ENCODE measurements around the gene FOXJ1. TPM values are rescaled to one million over a fixed set of nuclear protein-coding genes. Genes with fewer than 3 reads are reported as not detected.
A peak's percentile ranks its signal among the peaks of the same experiment; 100 is the strongest.

The FOXJ1 gene
- total and polyA plus RNA-seq, 2 of the 13 experiments (the other 11 are each of a cell fraction or from before 2014, with no cell fraction given): 0.98 to 1.6 TPM

DNA sequence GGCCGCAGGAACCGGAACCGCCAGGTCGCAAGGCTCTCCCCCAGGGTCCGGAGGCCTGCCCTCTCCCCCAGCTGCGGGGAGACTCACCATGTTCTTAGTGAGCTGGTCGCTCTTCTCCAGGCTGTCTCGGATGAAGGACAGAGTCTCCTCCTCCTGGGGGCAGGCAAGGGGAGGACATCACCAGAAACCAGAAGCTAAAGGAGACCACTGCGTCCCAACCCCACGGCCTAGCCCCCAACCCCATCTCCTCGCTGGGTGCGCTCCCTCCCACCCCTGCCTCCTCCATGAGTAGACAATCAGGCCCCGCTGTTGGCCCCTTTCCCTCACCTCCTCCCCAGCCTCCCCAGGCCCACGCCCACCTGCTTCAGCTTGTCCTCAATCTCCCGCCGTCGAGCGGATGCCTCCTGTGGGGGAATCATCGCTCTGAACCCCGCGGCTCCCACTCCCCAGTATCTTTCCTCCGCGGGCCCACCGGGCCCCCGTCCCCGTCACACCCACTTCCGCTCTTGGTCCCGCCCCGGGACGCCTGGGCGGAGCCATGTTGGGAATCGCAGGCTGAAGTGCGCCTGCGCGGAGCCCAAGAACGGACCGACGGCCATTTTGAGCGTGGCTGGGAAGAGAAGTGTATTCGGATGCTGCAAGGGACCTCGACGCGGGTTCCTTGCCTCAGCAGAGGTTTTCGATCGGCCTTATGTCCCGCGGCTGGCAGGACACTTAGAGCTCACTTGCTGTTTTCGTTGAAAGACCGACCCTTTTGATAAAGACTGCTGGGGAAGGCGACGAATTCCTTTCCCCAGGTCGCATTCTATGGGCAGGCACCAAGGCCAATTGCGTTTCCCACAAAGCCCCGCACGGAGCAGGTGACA, 37.5 kb downstream of the FOXJ1 start, which contains the start of gene EXOC7 (continued):
- TF ChIP-seq, protein P1, sequence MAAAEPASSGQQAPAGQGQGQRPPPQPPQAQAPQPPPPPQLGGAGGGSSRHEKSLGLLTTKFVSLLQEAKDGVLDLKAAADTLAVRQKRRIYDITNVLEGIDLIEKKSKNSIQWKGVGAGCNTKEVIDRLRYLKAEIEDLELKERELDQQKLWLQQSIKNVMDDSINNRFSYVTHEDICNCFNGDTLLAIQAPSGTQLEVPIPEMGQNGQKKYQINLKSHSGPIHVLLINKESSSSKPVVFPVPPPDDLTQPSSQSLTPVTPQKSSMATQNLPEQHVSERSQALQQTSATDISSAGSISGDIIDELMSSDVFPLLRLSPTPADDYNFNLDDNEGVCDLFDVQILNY (CRISPR knock-in tag; conservative IDR thresholded peaks at IDR 0.05): peak; percentile 47; the same call in 1 of the 2 replicates
- TF ChIP-seq MIER3 (CRISPR knock-in tag; IDR thresholded peaks at IDR 0.05; ENCODE audit: borderline replicate concordance) (peak; percentile 80), ZFP62 (CRISPR knock-in tag; IDR thresholded peaks at IDR 0.05) (no peak), RFX1 (IDR thresholded peaks at IDR 0.05) (no peak), NFKB2 (CRISPR knock-in tag; IDR thresholded peaks at IDR 0.05; ENCODE audit: borderline replicate concordance) (peak; percentile 5; the same call in 1 of the 2 replicates), ZNF790 (CRISPR knock-in tag; IDR thresholded peaks at IDR 0.05; ENCODE audit: borderline replicate concordance) (no peak), KDM2A (CRISPR knock-in tag; IDR thresholded peaks at IDR 0.05; ENCODE audit: borderline replicate concordance, low read depth) (peak; percentile 88), ZKSCAN1 (IDR thresholded peaks at IDR 0.05; ENCODE audit: low read length) (no peak), KLF11 (CRISPR knock-in tag; IDR thresholded peaks at IDR 0.05) (no peak; the same call in 1 of the 2 replicates), ZNF143 (CRISPR knock-in tag; IDR thresholded peaks at IDR 0.05) (peak; percentile 74), GFI1 (CRISPR knock-in tag; IDR thresholded peaks at IDR 0.05; ENCODE audit: borderline replicate concordance) (peak; percentile 76; the same call in 1 of the 2 replicates), CBX1 (IDR thresholded peaks at IDR 0.05; ENCODE audit: low read depth) (peak; percentile 50), ZNF607 (CRISPR knock-in tag; IDR thresholded peaks at IDR 0.05; ENCODE audit: borderline replicate concordance) (no peak; the same call in 1 of the 2 replicates), TAF1 (CRISPR knock-in tag; IDR thresholded peaks at IDR 0.05) (peak; percentile 79), ZBTB20 (CRISPR knock-in tag; IDR thresholded peaks at IDR 0.05; ENCODE audit: borderline replicate concordance, low read depth) (peak; percentile 36; the same call in 1 of the 2 replicates), JUN (CRISPR knock-in tag; IDR thresholded peaks at IDR 0.05) (no peak), ELF4 (CRISPR knock-in tag; IDR thresholded peaks at IDR 0.05; ENCODE audit: borderline replicate concordance) (no peak), KLF9 (CRISPR knock-in tag; IDR thresholded peaks at IDR 0.05; ENCODE audit: low read depth) (peak; percentile 99), ZNF713 (CRISPR knock-in tag; IDR thresholded peaks at IDR 0.05) (peak; percentile 26; the same call in 1 of the 2 replicates), MXD4 (CRISPR knock-in tag; IDR thresholded peaks at IDR 0.05) (peak; percentile 37; the same call in 1 of the 2 replicates), ZNF263 (CRISPR knock-in tag; IDR thresholded peaks at IDR 0.05) (no peak; the same call in 1 of the 2 replicates)
- TF ChIP-seq, protein P2, sequence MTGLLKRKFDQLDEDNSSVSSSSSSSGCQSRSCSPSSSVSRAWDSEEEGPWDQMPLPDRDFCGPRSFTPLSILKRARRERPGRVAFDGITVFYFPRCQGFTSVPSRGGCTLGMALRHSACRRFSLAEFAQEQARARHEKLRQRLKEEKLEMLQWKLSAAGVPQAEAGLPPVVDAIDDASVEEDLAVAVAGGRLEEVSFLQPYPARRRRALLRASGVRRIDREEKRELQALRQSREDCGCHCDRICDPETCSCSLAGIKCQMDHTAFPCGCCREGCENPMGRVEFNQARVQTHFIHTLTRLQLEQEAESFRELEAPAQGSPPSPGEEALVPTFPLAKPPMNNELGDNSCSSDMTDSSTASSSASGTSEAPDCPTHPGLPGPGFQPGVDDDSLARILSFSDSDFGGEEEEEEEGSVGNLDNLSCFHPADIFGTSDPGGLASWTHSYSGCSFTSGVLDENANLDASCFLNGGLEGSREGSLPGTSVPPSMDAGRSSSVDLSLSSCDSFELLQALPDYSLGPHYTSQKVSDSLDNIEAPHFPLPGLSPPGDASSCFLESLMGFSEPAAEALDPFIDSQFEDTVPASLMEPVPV (CRISPR knock-in tag; IDR thresholded peaks at IDR 0.05): no peak; the same call in 1 of the 2 replicates
- TF ChIP-seq, protein P3, sequence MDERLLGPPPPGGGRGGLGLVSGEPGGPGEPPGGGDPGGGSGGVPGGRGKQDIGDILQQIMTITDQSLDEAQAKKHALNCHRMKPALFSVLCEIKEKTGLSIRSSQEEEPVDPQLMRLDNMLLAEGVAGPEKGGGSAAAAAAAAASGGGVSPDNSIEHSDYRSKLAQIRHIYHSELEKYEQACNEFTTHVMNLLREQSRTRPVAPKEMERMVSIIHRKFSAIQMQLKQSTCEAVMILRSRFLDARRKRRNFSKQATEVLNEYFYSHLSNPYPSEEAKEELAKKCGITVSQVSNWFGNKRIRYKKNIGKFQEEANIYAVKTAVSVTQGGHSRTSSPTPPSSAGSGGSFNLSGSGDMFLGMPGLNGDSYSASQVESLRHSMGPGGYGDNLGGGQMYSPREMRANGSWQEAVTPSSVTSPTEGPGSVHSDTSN (CRISPR knock-in tag; IDR thresholded peaks at IDR 0.05): no peak
- TF ChIP-seq, protein P4, sequence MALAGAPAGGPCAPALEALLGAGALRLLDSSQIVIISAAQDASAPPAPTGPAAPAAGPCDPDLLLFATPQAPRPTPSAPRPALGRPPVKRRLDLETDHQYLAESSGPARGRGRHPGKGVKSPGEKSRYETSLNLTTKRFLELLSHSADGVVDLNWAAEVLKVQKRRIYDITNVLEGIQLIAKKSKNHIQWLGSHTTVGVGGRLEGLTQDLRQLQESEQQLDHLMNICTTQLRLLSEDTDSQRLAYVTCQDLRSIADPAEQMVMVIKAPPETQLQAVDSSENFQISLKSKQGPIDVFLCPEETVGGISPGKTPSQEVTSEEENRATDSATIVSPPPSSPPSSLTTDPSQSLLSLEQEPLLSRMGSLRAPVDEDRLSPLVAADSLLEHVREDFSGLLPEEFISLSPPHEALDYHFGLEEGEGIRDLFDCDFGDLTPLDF (CRISPR knock-in tag; IDR thresholded peaks at IDR 0.05): no peak
- TF ChIP-seq, protein P5, sequence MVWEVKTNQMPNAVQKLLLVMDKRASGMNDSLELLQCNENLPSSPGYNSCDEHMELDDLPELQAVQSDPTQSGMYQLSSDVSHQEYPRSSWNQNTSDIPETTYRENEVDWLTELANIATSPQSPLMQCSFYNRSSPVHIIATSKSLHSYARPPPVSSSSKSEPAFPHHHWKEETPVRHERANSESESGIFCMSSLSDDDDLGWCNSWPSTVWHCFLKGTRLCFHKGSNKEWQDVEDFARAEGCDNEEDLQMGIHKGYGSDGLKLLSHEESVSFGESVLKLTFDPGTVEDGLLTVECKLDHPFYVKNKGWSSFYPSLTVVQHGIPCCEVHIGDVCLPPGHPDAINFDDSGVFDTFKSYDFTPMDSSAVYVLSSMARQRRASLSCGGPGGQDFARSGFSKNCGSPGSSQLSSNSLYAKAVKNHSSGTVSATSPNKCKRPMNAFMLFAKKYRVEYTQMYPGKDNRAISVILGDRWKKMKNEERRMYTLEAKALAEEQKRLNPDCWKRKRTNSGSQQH (CRISPR knock-in tag; IDR thresholded peaks at IDR 0.05; ENCODE audit: low read depth): no peak; the same call in 1 of the 2 replicates
